ENCODE measurements around the gene LAMB3. TPM values are rescaled to one million over a fixed set of nuclear protein-coding genes. Genes with fewer than 3 reads are reported as not detected.

The LAMB3 gene
- total RNA-seq, 1 experiment from 2014 or later: 0.85 TPM

- TF ChIP-seq ZNF396 (CRISPR knock-in tag; IDR thresholded peaks at IDR 0.05; ENCODE audit: borderline replicate concordance) (no peak), ZNF423 (CRISPR knock-in tag; IDR thresholded peaks at IDR 0.05) (no peak), FOXP1 (CRISPR knock-in tag; IDR thresholded peaks at IDR 0.05; ENCODE audit: borderline replicate concordance) (no peak), TEAD4 (CRISPR knock-in tag; IDR thresholded peaks at IDR 0.05) (no peak), ZNF512 (CRISPR knock-in tag; IDR thresholded peaks at IDR 0.05; ENCODE audit: borderline replicate concordance) (no peak)
- TF ChIP-seq, protein P1, sequence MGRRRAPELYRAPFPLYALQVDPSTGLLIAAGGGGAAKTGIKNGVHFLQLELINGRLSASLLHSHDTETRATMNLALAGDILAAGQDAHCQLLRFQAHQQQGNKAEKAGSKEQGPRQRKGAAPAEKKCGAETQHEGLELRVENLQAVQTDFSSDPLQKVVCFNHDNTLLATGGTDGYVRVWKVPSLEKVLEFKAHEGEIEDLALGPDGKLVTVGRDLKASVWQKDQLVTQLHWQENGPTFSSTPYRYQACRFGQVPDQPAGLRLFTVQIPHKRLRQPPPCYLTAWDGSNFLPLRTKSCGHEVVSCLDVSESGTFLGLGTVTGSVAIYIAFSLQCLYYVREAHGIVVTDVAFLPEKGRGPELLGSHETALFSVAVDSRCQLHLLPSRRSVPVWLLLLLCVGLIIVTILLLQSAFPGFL (CRISPR knock-in tag; IDR thresholded peaks at IDR 0.05; ENCODE audit: borderline replicate concordance): no peak
- ATAC-seq (no peak), DNase-seq (ENCODE audit: low spot score) (no peak)
- ChIA-PET POLR2A (no interaction called here), CTCF (interaction anchor here (0.6 to 1.0 kb wide), 3 partner anchors 21 to 30 kb away, joined by 3 to 4 read pairs (median 4); no protein-coding TSS in a partner anchor)
- H3K27me3 Mint-ChIP-seq (ENCODE audit: low read depth): no peaks in the 10 kb centered on the region
- H3K36me3 Mint-ChIP-seq: no peaks in the 10 kb centered on the region
- H3K27ac Mint-ChIP-seq: no peak overlapping the region
- no peak overlapping the region for H3K4me3 Mint-ChIP-seq
- H3K4me1 Mint-ChIP-seq: no peaks in the 10 kb centered on the region
- H3K9me3 Mint-ChIP-seq: no peaks in the 10 kb centered on the region
Observed at GRCh38 chr1:209597499-209597898, 54.7 kb downstream of the LAMB3 start.

- no peaks in the 10 kb centered on the region for H3K4me1 Mint-ChIP-seq
- no peak for DNase-seq (ENCODE audit: low spot score)
- no peaks in the 10 kb centered on the region for H3K36me3 Mint-ChIP-seq
- no peaks in the 10 kb centered on the region for H3K27me3 Mint-ChIP-seq (ENCODE audit: low read depth)
- peak; percentile 51; the same call in 1 of the 2 replicates for ATAC-seq
- POLR2A ChIA-PET: no interaction called here
- TF ChIP-seq ZNF396 (CRISPR knock-in tag; IDR thresholded peaks at IDR 0.05; ENCODE audit: borderline replicate concordance) (no peak), PRRX2 (CRISPR knock-in tag; IDR thresholded peaks at IDR 0.05) (no peak), GABPB1 (CRISPR knock-in tag; IDR thresholded peaks at IDR 0.05) (no peak), JUN (CRISPR knock-in tag; IDR thresholded peaks at IDR 0.05) (no peak), NFATC4 (CRISPR knock-in tag; IDR thresholded peaks at IDR 0.05) (no peak), E2F4 (CRISPR knock-in tag; IDR thresholded peaks at IDR 0.05; ENCODE audit: borderline replicate concordance, low read depth) (no peak), SMAD4 (CRISPR knock-in tag; IDR thresholded peaks at IDR 0.05) (no peak), TCF7 (CRISPR knock-in tag; IDR thresholded peaks at IDR 0.05; ENCODE audit: low read depth) (no peak), ELF4 (CRISPR knock-in tag; IDR thresholded peaks at IDR 0.05; ENCODE audit: low read depth) (no peak), CREM (CRISPR knock-in tag; IDR thresholded peaks at IDR 0.05) (no peak), FOXK1 (CRISPR knock-in tag; IDR thresholded peaks at IDR 0.05) (no peak), IRF1 (CRISPR knock-in tag; IDR thresholded peaks at IDR 0.05) (no peak)
- TF ChIP-seq, protein P2, sequence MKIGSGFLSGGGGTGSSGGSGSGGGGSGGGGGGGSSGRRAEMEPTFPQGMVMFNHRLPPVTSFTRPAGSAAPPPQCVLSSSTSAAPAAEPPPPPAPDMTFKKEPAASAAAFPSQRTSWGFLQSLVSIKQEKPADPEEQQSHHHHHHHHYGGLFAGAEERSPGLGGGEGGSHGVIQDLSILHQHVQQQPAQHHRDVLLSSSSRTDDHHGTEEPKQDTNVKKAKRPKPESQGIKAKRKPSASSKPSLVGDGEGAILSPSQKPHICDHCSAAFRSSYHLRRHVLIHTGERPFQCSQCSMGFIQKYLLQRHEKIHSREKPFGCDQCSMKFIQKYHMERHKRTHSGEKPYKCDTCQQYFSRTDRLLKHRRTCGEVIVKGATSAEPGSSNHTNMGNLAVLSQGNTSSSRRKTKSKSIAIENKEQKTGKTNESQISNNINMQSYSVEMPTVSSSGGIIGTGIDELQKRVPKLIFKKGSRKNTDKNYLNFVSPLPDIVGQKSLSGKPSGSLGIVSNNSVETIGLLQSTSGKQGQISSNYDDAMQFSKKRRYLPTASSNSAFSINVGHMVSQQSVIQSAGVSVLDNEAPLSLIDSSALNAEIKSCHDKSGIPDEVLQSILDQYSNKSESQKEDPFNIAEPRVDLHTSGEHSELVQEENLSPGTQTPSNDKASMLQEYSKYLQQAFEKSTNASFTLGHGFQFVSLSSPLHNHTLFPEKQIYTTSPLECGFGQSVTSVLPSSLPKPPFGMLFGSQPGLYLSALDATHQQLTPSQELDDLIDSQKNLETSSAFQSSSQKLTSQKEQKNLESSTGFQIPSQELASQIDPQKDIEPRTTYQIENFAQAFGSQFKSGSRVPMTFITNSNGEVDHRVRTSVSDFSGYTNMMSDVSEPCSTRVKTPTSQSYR (CRISPR knock-in tag; IDR thresholded peaks at IDR 0.05): no peak
- TF ChIP-seq, protein P3, sequence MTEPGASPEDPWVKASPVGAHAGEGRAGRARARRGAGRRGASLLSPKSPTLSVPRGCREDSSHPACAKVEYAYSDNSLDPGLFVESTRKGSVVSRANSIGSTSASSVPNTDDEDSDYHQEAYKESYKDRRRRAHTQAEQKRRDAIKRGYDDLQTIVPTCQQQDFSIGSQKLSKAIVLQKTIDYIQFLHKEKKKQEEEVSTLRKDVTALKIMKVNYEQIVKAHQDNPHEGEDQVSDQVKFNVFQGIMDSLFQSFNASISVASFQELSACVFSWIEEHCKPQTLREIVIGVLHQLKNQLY (CRISPR knock-in tag; IDR thresholded peaks at IDR 0.05): no peak
- no peak overlapping the region for H3K27ac Mint-ChIP-seq
- no peaks in the 10 kb centered on the region for H3K9me3 Mint-ChIP-seq
- CTCF ChIA-PET: interaction anchor here (1.6 to 3.4 kb wide), 3 partner anchors 10 to 32 kb away, joined by 3 to 14 read pairs (median 5); no protein-coding TSS in a partner anchor
- H3K4me3 Mint-ChIP-seq: no peak overlapping the region
Observed at GRCh38 chr1:209595599-209596285, 56.5 kb downstream of the LAMB3 start.
